GM18526 (cell line): Measurements from ENCODE around the gene MUCL3.

Experiments
- POLR2A ChIP-seq: IDR thresholded peaks from 3 replicates; pipeline ENCODE4 v1.6.1; 2011; ENCODE audit not compliant: insufficient read length; ENCODE audit errors: extremely low read depth

MUCL3 gene

GRCh38 chr6:30990422-30991086 lies 49.8 kb downstream of the MUCL3 start:
- TF ChIP-seq POLR2A = no peak

- TF ChIP-seq POLR2A = no peak
These were observed 51.1 kb downstream of the MUCL3 start for GRCh38 chr6:30991891-30992290.

GRCh38 chr6:30997301-30997700 lies 56.5 kb downstream of the MUCL3 start:
- TF ChIP-seq POLR2A = no peak

- no peak for TF ChIP-seq POLR2A
These were observed 58.0 kb downstream of the MUCL3 start for GRCh38 chr6:30998785-30999184.

GRCh38 chr6:31001281-31001888 lies 60.6 kb downstream of the MUCL3 start:
- TF ChIP-seq POLR2A = no peak

GRCh38 chr6:31002471-31002870 lies 61.7 kb downstream of the MUCL3 start:
- TF ChIP-seq POLR2A = no peak
